GM19043 (cell line): ENCODE results near the gene ZNF219.

Experiments
- ATAC-seq: cut with Tn5 transposase; IDR thresholded peaks from one replicate; pipeline ENCODE4 v1.9.1; 2021; ENCODE audit warnings: low read depth; ENCODE audit not compliant: unreplicated experiment

The ZNF219 gene

DNA sequence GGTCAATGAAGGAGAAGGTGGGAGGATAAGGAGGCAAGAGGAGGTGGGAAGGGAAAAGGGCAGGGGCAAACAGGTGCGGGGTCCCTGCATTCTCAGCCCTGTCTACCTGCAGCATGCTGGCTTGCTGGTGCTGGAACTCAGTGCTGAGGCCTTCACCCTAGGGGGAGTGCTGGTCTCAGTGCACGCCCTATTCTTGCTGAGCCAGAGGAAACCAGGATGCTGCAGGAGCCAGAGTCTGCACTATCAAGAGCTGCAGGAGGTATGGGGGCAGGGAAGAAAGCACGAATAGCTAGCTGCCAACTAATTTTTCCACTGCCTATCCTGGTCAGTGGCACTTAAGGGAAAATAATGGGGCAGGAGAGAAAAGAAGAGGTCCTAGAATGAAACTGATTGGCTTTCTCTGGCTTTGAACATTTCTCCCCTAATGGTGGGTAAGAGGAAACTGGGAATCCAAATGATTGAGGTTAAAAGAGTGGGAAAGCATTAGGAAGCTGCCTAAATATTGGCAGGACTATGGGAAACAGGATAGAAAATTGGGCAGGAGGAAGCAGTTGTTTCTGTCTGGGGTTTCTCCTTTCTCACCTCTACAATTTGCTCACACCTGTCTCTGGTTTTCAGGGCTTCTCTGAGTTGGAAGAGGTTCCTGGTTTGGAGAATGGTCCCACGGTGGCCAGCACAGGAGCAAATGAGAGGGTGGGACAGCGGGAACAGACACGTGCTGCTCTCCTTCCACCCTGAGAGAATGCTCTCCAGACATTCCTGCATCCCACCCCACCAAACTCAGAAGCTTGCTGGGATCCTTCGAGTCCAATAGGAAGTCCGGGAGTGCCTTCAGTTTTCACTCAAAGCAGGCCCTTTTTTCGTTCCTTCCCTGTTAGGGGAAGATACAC is 4.3 kb upstream of the ZNF219 start:
- ATAC-seq: no peak

DNA sequence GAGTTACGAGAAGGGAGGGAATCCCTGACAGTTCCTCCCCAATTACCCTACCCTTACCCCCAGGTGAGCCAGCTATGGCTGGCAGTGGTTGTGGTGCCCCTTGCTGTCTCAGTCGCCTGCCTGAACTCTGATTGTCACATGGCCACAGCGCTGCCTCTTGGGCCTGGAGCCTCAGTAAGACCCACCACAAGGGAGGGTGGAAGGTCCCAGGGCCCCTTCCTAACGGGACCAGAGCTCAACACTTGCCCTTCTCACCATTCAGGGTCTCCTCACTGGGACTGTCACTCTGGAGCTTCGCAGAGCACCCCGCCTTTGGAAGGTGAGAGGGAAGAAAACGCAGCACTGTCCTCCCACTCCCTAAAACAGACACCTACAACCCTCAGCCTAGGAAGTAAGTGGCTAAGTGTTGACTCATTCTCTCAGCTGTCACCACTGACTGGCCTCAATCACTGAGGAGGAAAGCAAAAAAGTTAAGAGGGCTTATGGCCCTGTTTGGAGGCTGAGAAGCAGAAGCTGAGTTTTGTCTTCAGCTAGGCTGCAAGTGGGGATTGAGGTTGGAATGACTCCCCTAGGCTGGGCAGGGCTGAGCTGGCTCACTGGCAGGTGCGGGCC is 3.5 kb upstream of the ZNF219 start:
- ATAC-seq: no peak

DNA sequence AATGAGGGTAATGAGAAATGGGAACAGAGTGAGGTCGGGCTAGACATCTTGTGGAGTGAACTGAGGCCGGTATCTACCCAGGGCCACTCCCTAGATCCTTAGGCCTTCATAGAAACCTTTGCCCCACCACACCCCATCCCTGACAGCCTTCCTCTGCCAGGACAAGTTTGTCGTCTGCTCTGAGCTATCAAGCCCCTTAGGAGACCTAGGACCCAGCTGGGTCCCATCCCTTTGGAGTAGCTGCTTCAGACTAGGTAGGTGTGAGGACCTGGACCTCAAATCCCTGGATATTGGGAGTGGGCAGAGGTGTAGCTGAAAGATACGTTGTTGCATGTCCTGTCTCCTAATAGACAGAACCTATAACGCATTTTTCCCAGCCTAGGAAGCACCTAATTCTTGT is 2.5 kb upstream of the ZNF219 start, which contains the start of gene TMEM253:
Gene TMEM253 (plus strand): TSS at position 136 of the 400 bp plus-strand sequence. CDS start 278 bp downstream, outside the sequence.
- ATAC-seq: no peak

DNA sequence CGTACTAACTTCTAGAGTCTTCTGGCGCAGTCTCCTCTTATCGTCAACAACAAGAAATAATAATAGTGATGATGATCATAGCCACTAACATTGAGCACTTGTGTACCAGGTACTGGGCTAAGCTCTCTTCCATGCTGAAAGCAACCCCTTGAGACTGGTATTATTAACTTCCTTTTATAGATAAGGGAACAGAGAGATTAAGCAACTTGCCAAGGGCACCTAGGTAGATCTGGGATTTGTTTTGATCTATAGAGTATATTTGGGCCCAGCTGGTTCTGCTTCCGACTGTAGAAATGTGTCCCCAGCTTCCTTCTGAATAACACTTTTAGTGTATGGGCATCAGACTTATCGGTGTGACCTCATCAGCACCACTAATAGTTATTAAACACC is 1.1 kb upstream of the ZNF219 start:
- ATAC-seq: no peak

DNA sequence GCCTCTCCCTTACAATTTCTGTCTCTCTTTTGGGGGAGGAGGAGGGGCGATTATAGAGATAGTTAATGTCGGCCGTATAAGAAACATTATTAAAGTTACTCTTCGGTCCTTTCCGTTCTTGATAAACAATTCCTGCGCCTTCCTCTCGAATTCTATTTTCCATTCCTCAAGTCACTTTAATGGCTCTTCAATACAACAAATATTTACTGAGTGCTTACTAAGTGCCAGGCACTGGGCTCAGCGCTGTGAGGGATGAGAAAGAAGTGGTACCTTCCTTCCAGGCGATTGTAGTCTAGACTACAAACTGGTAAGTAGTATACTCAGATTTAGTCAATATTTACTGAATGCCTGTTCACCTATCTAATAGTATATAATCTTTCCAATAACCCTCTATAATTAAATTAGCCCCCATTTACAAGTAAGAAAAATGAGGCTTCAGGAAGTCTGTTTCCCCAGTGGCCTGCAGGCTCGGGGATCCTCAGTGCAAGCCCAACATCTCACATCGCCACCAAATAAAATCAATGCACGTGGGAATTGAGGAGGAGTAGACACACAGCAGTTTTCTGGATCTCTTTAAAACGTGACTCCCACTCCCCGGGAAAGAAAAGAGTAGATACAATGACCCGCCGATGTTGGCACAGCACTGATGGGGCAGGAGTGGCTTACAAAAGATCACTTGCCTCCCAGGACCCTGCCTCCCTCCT is 589 bp upstream of the ZNF219 start:
- ATAC-seq: no peak

GRCh38 chr14:21097636-21098075 is 799 bp downstream of the ZNF219 start:
- no peak for ATAC-seq

DNA sequence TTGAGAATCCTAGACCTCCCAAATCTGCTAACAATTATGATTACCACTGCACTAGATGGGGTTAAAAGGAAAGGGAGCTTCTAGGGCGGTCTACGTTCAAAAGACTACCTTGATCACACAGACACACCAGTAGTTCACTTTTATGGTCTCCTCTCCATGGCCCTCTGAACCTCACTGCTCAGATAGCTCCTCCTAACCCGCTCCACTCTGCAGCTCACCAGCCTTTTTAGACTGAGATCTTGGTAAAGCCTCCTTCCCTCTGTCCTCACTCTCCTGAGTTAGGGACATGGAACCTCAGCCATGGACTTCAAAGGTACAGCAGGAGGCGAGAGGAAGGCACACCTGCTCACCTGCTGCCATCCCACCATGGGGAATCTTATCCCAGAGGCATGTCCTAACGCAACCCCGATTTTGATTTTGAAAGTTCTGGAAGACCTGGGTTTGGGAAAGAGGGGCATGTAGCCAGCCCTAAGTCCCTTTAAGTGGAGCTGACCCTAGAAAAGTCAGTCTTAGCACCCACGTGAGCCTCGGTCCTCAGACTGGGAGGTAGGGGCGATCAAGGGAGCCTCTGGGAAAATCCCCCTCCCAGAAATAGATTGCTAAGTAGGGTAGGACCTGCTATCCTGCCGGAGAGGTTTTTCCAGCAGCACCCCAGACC is 1.3 kb downstream of the ZNF219 start:
- no peak for ATAC-seq

- no peak for ATAC-seq
These were observed 2.0 kb downstream of the ZNF219 start for GRCh38 chr14:21096438-21096837.

- no peak for ATAC-seq
These were observed 2.8 kb downstream of the ZNF219 start for GRCh38 chr14:21095430-21096205.

- ATAC-seq: no peak
These were observed 4.4 kb downstream of the ZNF219 start for GRCh38 chr14:21093769-21094681.

DNA sequence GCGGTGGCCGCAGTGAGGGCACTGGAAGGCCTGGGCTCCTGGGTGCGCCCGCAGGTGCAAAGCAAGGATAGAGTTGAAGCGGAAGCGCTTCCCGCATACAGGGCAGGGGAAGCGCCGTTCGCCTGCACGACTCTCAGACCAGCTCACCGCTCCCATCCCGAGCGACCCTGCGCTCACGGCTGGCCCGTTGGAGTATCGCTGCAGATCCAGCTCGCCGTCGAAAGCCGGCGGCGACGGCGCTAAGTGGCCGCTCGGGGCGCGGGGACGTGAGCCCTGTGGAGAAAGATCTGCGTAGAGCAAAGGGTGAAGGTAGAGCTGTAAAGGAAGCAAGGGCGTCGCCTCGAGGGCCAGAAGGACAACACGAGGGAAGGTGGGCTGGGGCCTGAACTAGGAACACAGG is 5.4 kb downstream of the ZNF219 start:
- no peak for ATAC-seq

DNA sequence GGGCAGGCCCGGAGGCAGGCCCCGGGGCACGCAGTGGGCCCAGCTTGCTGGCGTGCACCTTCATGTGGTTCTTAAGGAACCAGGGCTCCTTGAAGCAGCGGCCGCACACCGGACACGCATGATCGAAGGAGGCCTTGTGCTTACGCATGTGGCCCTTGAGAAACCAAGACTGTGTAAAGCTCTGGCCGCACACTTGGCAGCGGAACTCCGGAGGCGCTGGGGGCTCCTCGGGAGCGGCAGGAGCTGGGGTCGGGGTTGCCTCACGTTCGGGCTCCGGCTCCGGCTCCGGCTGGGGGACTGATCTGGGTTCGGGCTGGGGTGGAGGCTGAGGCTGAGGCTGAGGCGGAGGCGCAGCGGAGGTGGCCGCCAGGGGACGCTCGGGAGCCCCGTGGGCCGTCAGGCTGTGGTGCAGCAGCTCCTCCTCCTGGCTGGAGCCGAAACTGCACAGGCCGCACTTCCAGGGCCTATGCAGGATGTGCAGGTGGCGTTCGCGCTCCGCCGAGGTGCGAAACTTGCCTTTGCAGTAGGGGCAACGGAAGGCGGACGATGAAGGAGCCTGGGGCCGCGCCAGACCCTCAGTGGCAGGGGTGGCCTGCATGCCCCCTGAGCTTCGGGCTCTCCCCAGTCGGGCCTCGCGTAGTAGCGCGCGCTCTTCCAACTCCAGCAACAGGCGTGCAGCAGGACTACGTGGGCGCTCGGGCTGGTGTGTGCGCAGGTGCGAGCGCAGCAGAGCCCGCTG is 6.0 kb downstream of the ZNF219 start:
- peak; percentile 92 for ATAC-seq

DNA sequence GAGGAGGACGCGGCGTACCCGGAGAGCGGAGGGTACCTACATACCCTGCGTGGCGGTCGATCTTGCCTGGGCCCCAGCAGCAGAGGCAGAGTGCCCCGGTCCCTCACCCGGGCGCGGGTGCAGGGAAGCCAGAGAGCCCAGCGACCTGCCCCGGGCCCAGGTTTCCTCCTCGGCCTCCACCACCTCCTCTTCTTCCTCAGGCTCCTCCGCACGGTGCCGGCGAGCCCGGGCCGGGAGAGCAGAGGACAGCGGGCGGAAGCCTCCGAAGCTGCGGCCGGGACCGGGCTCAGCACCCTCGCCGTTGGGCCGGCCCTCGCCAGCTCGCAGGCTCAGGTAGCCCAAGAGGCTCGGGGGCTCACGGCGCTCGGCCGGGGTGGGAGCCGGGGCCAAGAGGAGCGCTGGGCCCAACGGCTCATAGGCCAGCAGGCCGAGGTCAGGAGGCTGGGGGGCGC is 6.6 kb downstream of the ZNF219 start:
- no peak for ATAC-seq

GRCh38 chr14:21090940-21091663 is 7.4 kb downstream of the ZNF219 start:
- no peak for ATAC-seq

- ATAC-seq: no peak
These were observed 8.1 kb downstream of the ZNF219 start for GRCh38 chr14:21090194-21090939.

DNA sequence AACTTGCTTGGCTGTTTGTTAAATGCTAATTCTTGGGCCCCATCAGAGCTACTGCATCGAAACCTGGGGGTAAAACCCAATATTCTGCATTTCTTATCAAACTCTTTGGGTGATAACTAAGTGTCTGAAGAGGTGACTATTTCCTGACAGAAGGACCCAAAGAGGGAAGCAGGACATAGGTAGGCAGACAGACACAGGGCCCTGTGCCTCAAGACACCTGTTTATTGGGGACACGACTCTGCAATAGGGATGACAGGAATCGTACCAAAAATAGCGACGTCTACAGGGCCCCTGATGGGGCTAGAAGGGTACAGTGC is 8.6 kb downstream of the ZNF219 start:
- ATAC-seq: no peak

- no peak for ATAC-seq
These were observed 9.2 kb downstream of the ZNF219 start for GRCh38 chr14:21089271-21089670.
